Ishikawa (cell line): ENCODE measurements around the gene PHF14.

Experiments
- EP300 ChIP-seq: IDR thresholded peaks from 2 replicates; pipeline ENCODE4 v1.6.1; 2012; ENCODE audit warnings: borderline replicate concordance
- MAX ChIP-seq: IDR thresholded peaks from 2 replicates; pipeline ENCODE4 v1.6.1; 2012
- REST ChIP-seq: IDR thresholded peaks from 2 replicates; pipeline ENCODE4 v1.6.1; 2012; ENCODE audit warnings: low read depth, mild to moderate bottlenecking
- TEAD4 ChIP-seq: IDR thresholded peaks from 2 replicates; pipeline ENCODE4 v1.6.1; 2012

DNA sequence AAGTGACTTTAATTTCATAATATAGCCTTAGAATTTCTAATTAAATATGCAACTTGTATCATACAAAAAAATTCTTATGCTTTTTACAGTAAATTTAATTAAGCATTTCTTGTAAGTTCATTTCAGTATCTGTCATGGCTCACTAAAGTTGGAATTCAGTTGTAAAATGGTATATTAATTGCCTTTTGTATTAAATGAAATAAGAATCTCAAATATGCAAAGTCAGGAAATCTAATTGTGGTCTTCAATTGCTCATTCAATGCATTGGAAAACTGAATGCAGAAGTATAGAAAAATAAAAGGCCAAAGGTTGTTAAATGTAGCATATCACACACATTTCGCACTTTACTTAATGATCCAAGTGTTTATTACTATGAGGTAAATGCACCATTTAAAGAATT lies 189.5 kb downstream of the PHF14 start:
- TF ChIP-seq EP300 (no peak), REST (no peak), TEAD4 (no peak), MAX (no peak)
